Vagina (tissue), 2 donors: ENCODE results near the gene RNASE9. TPM values are rescaled to one million over a fixed set of nuclear protein-coding genes. Genes with fewer than 3 reads are reported as not detected.

Experiments
- DNase-seq, 2 donors: peaks; one replicate each; pipeline ENCODE4 v3.0.0-alpha.2; 2017; ENCODE audit errors: extremely low spot score in 2 of 2
- H3K27ac ChIP-seq: fragments of 200-600 bp; sonication (generic); one replicate; pipeline ENCODE4 v1.5.1; 2019
- H3K27me3 ChIP-seq: fragments of 200-600 bp; sonication (generic); one replicate; pipeline ENCODE4 v1.5.1; 2019
- H3K36me3 ChIP-seq, 2 donors: fragments of 200-600 bp; sonication (generic); one replicate each; pipeline ENCODE4 v1.5.1; 2017 to 2019
- H3K4me1 ChIP-seq: fragments of 200-600 bp; sonication (generic); one replicate; pipeline ENCODE4 v1.5.1; 2019
- H3K4me3 ChIP-seq, 2 donors: fragments of 200-600 bp; sonication (generic); 1 replicate in 1 of 2; 2 replicates in 1 of 2; pipeline ENCODE4 v1.5.1; 2016 to 2019
- H3K9me3 ChIP-seq: fragments of 200-600 bp; sonication (generic); one replicate; pipeline ENCODE4 v1.5.1; 2019
- POLR2A ChIP-seq, 2 donors: fragments of 450-650 bp; IDR thresholded peaks; one replicate each; pipeline ENCODE4 v1.6.1; 2017; ENCODE audit warnings: antibody characterized with exemption in 2 of 2, mild to moderate bottlenecking in 2 of 2, moderate library complexity in 2 of 2
- POLR2AphosphoS5 ChIP-seq, 2 donors: sonication (generic); formaldehyde crosslinking; IDR thresholded peaks; one replicate each; pipeline ENCODE4 v1.9.0; 2017; ENCODE audit warnings: antibody characterized with exemption in 2 of 2, mild to moderate bottlenecking in 2 of 2, low read depth in 1 of 2; ENCODE audit not compliant: insufficient read depth in 1 of 2
- intact Hi-C: fragments of 100-400 bp; cut with DNase I; formaldehyde crosslinking; loops from one replicate; pipeline ENCODE4 v1.15.1; 2023
- total RNA-seq: library from RNA; depleted of rRNA; stranded (reverse); fragments of >200 nt; gene quantifications from one replicate; pipeline ENCODE4 v1.2.3, GENCODE V29; 2016
- TF ChIP-seq, protein P1 (sequence below), 3 experiments: fragments of 450-650 bp in 2 of 3; fragments of 200-600 bp in 1 of 3; sonication (generic) in 1 of 3; IDR thresholded peaks; one replicate each; pipeline ENCODE4 v1.5.1; 2017 to 2019; ENCODE audit warnings: antibody characterized with exemption in 3 of 3, mild to moderate bottlenecking in 2 of 3, moderate library complexity in 2 of 3

RNASE9 gene
- total RNA-seq, 1 donor from 2014 or later: not detected

DNA sequence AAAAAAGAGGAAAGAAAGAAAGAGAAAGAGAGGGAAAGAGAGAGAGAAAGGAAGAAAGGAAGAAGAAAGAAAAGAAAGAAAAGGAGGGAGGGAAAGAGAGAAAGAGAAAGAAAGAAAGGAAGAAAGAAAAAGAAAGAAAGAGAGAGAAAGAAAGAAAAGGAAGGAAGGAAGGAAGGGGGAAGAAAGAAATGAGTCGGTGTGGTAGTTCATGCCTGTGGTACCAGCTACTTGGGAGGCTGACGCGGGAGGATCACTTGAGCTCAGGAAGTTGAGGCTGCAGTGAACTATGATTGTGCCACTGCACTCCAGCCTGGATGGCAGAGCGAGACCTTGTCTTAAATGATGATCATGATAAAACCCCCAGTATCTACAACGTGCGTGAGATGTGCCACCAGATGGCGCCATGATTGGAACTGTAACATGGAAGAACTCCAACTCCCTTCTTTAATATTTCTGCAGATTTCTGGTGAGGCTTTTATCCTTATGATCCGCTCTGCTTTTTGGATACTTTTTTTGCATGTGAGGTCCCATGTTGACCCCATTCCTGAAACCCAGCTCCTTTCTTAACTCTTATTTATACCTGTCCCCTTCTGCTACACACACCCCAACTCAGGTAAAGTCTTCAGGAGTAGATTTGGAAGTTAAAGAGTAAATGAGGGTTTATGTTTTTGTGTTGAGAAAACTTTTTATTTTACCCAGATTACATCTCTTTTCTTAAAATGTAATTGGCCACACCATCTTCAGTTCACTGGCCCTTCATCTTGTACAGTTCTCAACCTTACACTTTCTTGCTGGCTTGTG lies 29.9 kb downstream of the RNASE9 start:
- no peaks in the 10 kb centered on the region for H3K4me1 ChIP-seq
- TF ChIP-seq, protein P1, sequence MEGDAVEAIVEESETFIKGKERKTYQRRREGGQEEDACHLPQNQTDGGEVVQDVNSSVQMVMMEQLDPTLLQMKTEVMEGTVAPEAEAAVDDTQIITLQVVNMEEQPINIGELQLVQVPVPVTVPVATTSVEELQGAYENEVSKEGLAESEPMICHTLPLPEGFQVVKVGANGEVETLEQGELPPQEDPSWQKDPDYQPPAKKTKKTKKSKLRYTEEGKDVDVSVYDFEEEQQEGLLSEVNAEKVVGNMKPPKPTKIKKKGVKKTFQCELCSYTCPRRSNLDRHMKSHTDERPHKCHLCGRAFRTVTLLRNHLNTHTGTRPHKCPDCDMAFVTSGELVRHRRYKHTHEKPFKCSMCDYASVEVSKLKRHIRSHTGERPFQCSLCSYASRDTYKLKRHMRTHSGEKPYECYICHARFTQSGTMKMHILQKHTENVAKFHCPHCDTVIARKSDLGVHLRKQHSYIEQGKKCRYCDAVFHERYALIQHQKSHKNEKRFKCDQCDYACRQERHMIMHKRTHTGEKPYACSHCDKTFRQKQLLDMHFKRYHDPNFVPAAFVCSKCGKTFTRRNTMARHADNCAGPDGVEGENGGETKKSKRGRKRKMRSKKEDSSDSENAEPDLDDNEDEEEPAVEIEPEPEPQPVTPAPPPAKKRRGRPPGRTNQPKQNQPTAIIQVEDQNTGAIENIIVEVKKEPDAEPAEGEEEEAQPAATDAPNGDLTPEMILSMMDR (IDR thresholded peaks at IDR 0.05): peak; percentile 20 to 47 (median 36)
- TF ChIP-seq POLR2A (IDR thresholded peaks at IDR 0.05): no peak
- no peak for TF ChIP-seq POLR2AphosphoS5 (IDR thresholded peaks at IDR 0.05; ENCODE audit: insufficient read depth in 1 of 2, low read depth in 1 of 2)
- no peak overlapping the region for H3K4me3 ChIP-seq
- DNase-seq: peak in 1 of 2 donors; percentile 81
- no peaks in the 10 kb centered on the region for H3K27me3 ChIP-seq
- H3K36me3 ChIP-seq: no peaks in the 10 kb centered on the region
- no peaks in the 10 kb centered on the region for H3K9me3 ChIP-seq
- no peak overlapping the region for H3K27ac ChIP-seq
- intact Hi-C loops: no loop called here

GRCh38 chr14:20529806-20530205 lies 31.0 kb downstream of the RNASE9 start:
- intact Hi-C loops: no loop called here
- no peaks in the 10 kb centered on the region for H3K4me1 ChIP-seq
- H3K27me3 ChIP-seq: no peaks in the 10 kb centered on the region
- no peak overlapping the region for H3K4me3 ChIP-seq
- no peaks in the 10 kb centered on the region for H3K36me3 ChIP-seq
- H3K9me3 ChIP-seq: no peaks in the 10 kb centered on the region
- TF ChIP-seq POLR2AphosphoS5 (IDR thresholded peaks at IDR 0.05; ENCODE audit: insufficient read depth in 1 of 2, low read depth in 1 of 2): no peak
- TF ChIP-seq, protein P1 (IDR thresholded peaks at IDR 0.05): no peak
- no peak overlapping the region for H3K27ac ChIP-seq
- DNase-seq: no peak

GRCh38 chr14:20524027-20524426 lies 36.8 kb downstream of the RNASE9 start:
- no peak for DNase-seq
- Histone ChIP-seq H3K27me3 (no peaks in the 10 kb centered on the region), H3K4me3 (no peak overlapping the region), H3K27ac (no peak overlapping the region), H3K36me3 (no peaks in the 10 kb centered on the region), H3K9me3 (no peaks in the 10 kb centered on the region), H3K4me1 (no peaks in the 10 kb centered on the region)
- TF ChIP-seq POLR2AphosphoS5 (IDR thresholded peaks at IDR 0.05; ENCODE audit: insufficient read depth in 1 of 2, low read depth in 1 of 2) (no peak), POLR2A (IDR thresholded peaks at IDR 0.05) (no peak)
- TF ChIP-seq, protein P1 (IDR thresholded peaks at IDR 0.05): no peak
- intact Hi-C loops: no loop called here

GRCh38 chr14:20522332-20522731 lies 38.5 kb downstream of the RNASE9 start:
- no peak overlapping the region for H3K27ac ChIP-seq
- intact Hi-C loops: no loop called here
- no peaks in the 10 kb centered on the region for H3K36me3 ChIP-seq
- no peak overlapping the region for H3K4me3 ChIP-seq
- no peaks in the 10 kb centered on the region for H3K27me3 ChIP-seq
- H3K4me1 ChIP-seq: no peaks in the 10 kb centered on the region
- TF ChIP-seq POLR2AphosphoS5 (IDR thresholded peaks at IDR 0.05; ENCODE audit: insufficient read depth in 1 of 2, low read depth in 1 of 2) (no peak), POLR2A (IDR thresholded peaks at IDR 0.05) (no peak)
- TF ChIP-seq, protein P1 (IDR thresholded peaks at IDR 0.05): no peak
- H3K9me3 ChIP-seq: no peaks in the 10 kb centered on the region
- DNase-seq: no peak

- Histone ChIP-seq H3K36me3 (no peaks in the 10 kb centered on the region), H3K27ac (no peak overlapping the region), H3K4me3 (no peak overlapping the region), H3K9me3 (no peaks in the 10 kb centered on the region), H3K27me3 (no peaks in the 10 kb centered on the region), H3K4me1 (no peaks in the 10 kb centered on the region)
- intact Hi-C loops: no loop called here
- DNase-seq: no peak
- TF ChIP-seq POLR2A (IDR thresholded peaks at IDR 0.05): no peak
- TF ChIP-seq, protein P1 (IDR thresholded peaks at IDR 0.05): no peak
- TF ChIP-seq POLR2AphosphoS5 (IDR thresholded peaks at IDR 0.05; ENCODE audit: insufficient read depth in 1 of 2, low read depth in 1 of 2): no peak
Measured at GRCh38 chr14:20516921-20517320, 43.9 kb downstream of the RNASE9 start.
